Liver (tissue), 9 donors: ENCODE data around the gene SOX6. TPM values are rescaled to one million over a fixed set of nuclear protein-coding genes. Genes with fewer than 3 reads are reported as not detected.
"Not testable (repeated sequence)": the region's sequence is repeated elsewhere in the genome, so short reads cannot be mapped to it uniquely, and the experiment has no call there.

Source experiments
- DNase-seq: peaks from one replicate; pipeline ENCODE4 v3.0.0-alpha.2; 2017; ENCODE audit warnings: low spot score
- H3K27ac ChIP-seq, 2 donors: one replicate each; pipeline ENCODE4 v1.7.0; 2013; ENCODE audit warnings: inconsistent platforms in 2 of 2, low read length in 2 of 2, control low read depth in 1 of 2, low read depth in 1 of 2, mild to moderate bottlenecking in 1 of 2
- H3K27me3 ChIP-seq, 4 donors: one replicate each; pipeline versions ENCODE4 v1.6.1 to v1.7.0; 2013; ENCODE audit warnings: low read length in 3 of 4, inconsistent platforms in 1 of 4, mild to moderate bottlenecking in 1 of 4, moderate library complexity in 1 of 4; ENCODE audit not compliant: control insufficient read depth in 4 of 4, insufficient read depth in 4 of 4
- H3K36me3 ChIP-seq, 4 donors: one replicate each; pipeline versions ENCODE4 v1.6.1 to v1.7.0; 2013; ENCODE audit warnings: low read length in 3 of 4, mild to moderate bottlenecking in 3 of 4, low read depth in 1 of 4, moderate library complexity in 1 of 4; ENCODE audit not compliant: control insufficient read depth in 4 of 4, insufficient read depth in 3 of 4
- H3K4me1 ChIP-seq, 4 donors: one replicate each; pipeline versions ENCODE4 v1.6.1 to v1.7.0; 2013; ENCODE audit warnings: low read length in 3 of 4, mild to moderate bottlenecking in 3 of 4, moderate library complexity in 1 of 4; ENCODE audit not compliant: control insufficient read depth in 4 of 4, insufficient read depth in 4 of 4
- H3K4me3 ChIP-seq, 3 donors: one replicate each; pipeline versions ENCODE4 v1.6.1 to v1.7.0; 2013; ENCODE audit warnings: low read length in 3 of 3, control low read depth in 1 of 3, low read depth in 1 of 3, mild to moderate bottlenecking in 1 of 3
- H3K9ac ChIP-seq, 2 donors: one replicate each; pipeline ENCODE4 v1.7.0; 2013; ENCODE audit warnings: low read length in 2 of 2, mild to moderate bottlenecking in 2 of 2, moderate library complexity in 2 of 2, control low read depth in 1 of 2, low read depth in 1 of 2
- H3K9me3 ChIP-seq, 4 donors: one replicate each; pipeline versions ENCODE4 v1.6.1 to v1.7.0; 2013; ENCODE audit warnings: low read length in 3 of 4; ENCODE audit not compliant: control insufficient read depth in 4 of 4
- EGR1 ChIP-seq, 2 donors: IDR thresholded peaks; 2 replicates each; pipeline ENCODE4 v1.6.1; 2016 to 2018; ENCODE audit warnings: antibody characterized with exemption in 2 of 2, low read depth in 2 of 2
- FOXA1 ChIP-seq: IDR thresholded peaks from 2 replicates; pipeline ENCODE4 v1.6.1; 2016; ENCODE audit warnings: antibody characterized with exemption
- GABPA ChIP-seq, 2 donors: IDR thresholded peaks in 1 of 2; conservative IDR thresholded peaks in 1 of 2; 2 replicates each; pipeline ENCODE4 v1.6.1; 2016; ENCODE audit warnings: antibody characterized with exemption in 2 of 2, mild to moderate bottlenecking in 1 of 2, moderate library complexity in 1 of 2
- HNF4A ChIP-seq, 2 donors: conservative IDR thresholded peaks; 2 replicates each; pipeline ENCODE4 v1.6.1; 2016; ENCODE audit warnings: antibody characterized with exemption in 2 of 2, mild to moderate bottlenecking in 2 of 2
- HNF4G ChIP-seq: IDR thresholded peaks from 2 replicates; pipeline ENCODE4 v1.6.1; 2016; ENCODE audit warnings: antibody characterized with exemption
- RAD21 ChIP-seq, 2 donors: IDR thresholded peaks; 2 replicates each; pipeline ENCODE4 v1.6.1; 2016; ENCODE audit warnings: antibody characterized with exemption in 2 of 2, mild to moderate bottlenecking in 2 of 2
- SP1 ChIP-seq: IDR thresholded peaks from 2 replicates; pipeline ENCODE4 v1.6.1; 2018; ENCODE audit warnings: antibody characterized with exemption, mild to moderate bottlenecking
- TAF1 ChIP-seq: conservative IDR thresholded peaks from 2 replicates; pipeline ENCODE4 v1.6.1; 2016; ENCODE audit warnings: antibody characterized with exemption, mild to moderate bottlenecking
- YY1 ChIP-seq: IDR thresholded peaks from 2 replicates; pipeline ENCODE4 v1.6.1; 2016; ENCODE audit warnings: antibody characterized with exemption, mild to moderate bottlenecking
- WGBS: extraction: QIAGEN DNeasy Blood & Tissue Kit; methylation state at CpG from one replicate; pipeline ENCODE4 v1.1.7; 2013; 5-methylcytosine and 5-hydroxymethylcytosine counted together
- polyA plus RNA-seq, 2 donors: library from polyadenylated mRNA; stranded (reverse) in 1 of 2; unstranded in 1 of 2; fragments of 200-250 nt in 1 of 2; fragments of >200 nt in 1 of 2; fragmentation: Nextera tagmentation in 1 of 2; extraction: Ambion mirVana in 1 of 2; gene quantifications; one replicate each; pipeline versions ENCODE4 v1.2.1 to v1.2.3, GENCODE V29; 2013 to 2015
- total RNA-seq, 2 donors: library from RNA; depleted of rRNA; stranded (reverse); fragments of >200 nt; gene quantifications; one replicate each; pipeline ENCODE4 v1.2.3, GENCODE V29; 2014
- TF ChIP-seq, protein P1 (sequence below): IDR thresholded peaks from 2 replicates; pipeline ENCODE4 v1.6.1; 2016; ENCODE audit warnings: antibody characterized with exemption, mild to moderate bottlenecking
- TF ChIP-seq, protein P2 (sequence below): IDR thresholded peaks from 2 replicates; pipeline ENCODE4 v1.6.1; 2016; ENCODE audit warnings: antibody characterized with exemption
- TF ChIP-seq, protein P3 (sequence below): IDR thresholded peaks from 2 replicates; pipeline ENCODE4 v1.6.1; 2016; ENCODE audit warnings: antibody characterized with exemption
- TF ChIP-seq, protein P4 (sequence below): IDR thresholded peaks from 2 replicates; pipeline ENCODE4 v1.6.1; 2016; ENCODE audit warnings: antibody characterized with exemption
- donor health status: healthy.
- donor health status: healthy.
- donor health status: healthy.
- donor health status: healthy.
- donor health status: healthy.

Gene SOX6
- total and polyA plus RNA-seq, 4 donors, result 2.4 to 111 (median 14.8) TPM

DNA sequence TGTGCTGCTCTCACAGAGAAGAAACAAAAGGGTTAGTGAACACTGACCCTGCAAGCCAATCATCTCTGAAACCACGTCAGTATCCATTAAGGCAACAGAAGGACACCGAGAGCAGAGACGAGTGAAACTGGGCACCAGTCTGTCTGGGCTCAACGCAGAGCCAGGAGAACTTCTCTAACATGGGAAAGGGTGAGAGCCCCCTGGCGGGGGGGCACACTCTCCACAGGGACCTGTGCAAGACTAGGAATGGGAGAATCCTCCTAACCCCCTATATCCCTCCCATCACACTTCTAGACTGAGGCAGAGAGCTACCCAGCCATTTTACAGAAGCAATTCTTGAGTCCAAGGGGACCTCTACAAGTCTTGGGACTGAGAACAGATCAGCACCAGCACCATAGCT, 285.8 kb downstream of the SOX6 start:
- TF ChIP-seq GABPA (IDR thresholded peaks at IDR 0.05 in 1 of 2, conservative IDR thresholded peaks at IDR 0.05 in 1 of 2), result no peak
- no peak for TF ChIP-seq RAD21 (IDR thresholded peaks at IDR 0.05)
- TF ChIP-seq, protein P1, sequence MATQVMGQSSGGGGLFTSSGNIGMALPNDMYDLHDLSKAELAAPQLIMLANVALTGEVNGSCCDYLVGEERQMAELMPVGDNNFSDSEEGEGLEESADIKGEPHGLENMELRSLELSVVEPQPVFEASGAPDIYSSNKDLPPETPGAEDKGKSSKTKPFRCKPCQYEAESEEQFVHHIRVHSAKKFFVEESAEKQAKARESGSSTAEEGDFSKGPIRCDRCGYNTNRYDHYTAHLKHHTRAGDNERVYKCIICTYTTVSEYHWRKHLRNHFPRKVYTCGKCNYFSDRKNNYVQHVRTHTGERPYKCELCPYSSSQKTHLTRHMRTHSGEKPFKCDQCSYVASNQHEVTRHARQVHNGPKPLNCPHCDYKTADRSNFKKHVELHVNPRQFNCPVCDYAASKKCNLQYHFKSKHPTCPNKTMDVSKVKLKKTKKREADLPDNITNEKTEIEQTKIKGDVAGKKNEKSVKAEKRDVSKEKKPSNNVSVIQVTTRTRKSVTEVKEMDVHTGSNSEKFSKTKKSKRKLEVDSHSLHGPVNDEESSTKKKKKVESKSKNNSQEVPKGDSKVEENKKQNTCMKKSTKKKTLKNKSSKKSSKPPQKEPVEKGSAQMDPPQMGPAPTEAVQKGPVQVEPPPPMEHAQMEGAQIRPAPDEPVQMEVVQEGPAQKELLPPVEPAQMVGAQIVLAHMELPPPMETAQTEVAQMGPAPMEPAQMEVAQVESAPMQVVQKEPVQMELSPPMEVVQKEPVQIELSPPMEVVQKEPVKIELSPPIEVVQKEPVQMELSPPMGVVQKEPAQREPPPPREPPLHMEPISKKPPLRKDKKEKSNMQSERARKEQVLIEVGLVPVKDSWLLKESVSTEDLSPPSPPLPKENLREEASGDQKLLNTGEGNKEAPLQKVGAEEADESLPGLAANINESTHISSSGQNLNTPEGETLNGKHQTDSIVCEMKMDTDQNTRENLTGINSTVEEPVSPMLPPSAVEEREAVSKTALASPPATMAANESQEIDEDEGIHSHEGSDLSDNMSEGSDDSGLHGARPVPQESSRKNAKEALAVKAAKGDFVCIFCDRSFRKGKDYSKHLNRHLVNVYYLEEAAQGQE, result no peak
- no peak for TF ChIP-seq YY1
- TF ChIP-seq, protein P2, sequence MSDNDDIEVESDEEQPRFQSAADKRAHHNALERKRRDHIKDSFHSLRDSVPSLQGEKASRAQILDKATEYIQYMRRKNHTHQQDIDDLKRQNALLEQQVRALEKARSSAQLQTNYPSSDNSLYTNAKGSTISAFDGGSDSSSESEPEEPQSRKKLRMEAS, result no peak
- TF ChIP-seq FOXA1, result no peak
- no peak for TF ChIP-seq EGR1 (IDR thresholded peaks at IDR 0.05; ENCODE audit: low read depth in 2 of 2)
- TF ChIP-seq TAF1, result no peak
- no peak for TF ChIP-seq SP1
- TF ChIP-seq HNF4A (conservative IDR thresholded peaks at IDR 0.05), result no peak
- TF ChIP-seq HNF4G, result no peak
- H3K4me3 ChIP-seq, result no peak overlapping the region
- no peaks in the 10 kb centered on the region for H3K36me3 ChIP-seq
- no peaks in the 10 kb centered on the region for H3K9me3 ChIP-seq
- no peak overlapping the region for H3K27ac ChIP-seq
- no peaks in the 10 kb centered on the region for H3K27me3 ChIP-seq
- 95% methylated on average over 5 of the region's 5 CpGs for WGBS
- DNase-seq, result no peak
- no peaks in the 10 kb centered on the region for H3K4me1 ChIP-seq
- no peak overlapping the region for H3K9ac ChIP-seq

DNA sequence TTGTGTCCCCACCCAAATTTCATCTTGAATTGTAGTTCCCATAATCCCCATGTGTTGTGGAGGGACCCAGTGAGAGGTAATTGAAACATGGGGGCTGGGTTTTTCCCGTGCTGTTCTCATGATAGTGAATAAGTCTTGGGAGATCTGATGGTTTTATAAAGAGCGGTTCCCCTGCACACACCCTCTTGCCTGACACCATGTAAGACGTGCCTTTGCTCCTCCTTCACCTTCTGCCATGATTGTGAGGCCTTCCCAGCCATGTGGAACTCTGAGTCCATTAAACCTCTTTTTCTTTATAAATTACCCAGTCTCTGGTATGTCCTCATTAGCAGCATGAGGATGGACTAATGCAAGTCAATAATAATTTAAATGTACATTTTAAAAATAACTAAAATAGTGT, 289.1 kb downstream of the SOX6 start:
- WGBS, result 95% methylated on average over 3 of the region's 3 CpGs
- DNase-seq, H3K27ac ChIP-seq, H3K4me1 ChIP-seq, H3K36me3 ChIP-seq, H3K4me3 ChIP-seq, H3K9ac ChIP-seq, H3K9me3 ChIP-seq, H3K27me3 ChIP-seq: not testable (repeated sequence)

DNA sequence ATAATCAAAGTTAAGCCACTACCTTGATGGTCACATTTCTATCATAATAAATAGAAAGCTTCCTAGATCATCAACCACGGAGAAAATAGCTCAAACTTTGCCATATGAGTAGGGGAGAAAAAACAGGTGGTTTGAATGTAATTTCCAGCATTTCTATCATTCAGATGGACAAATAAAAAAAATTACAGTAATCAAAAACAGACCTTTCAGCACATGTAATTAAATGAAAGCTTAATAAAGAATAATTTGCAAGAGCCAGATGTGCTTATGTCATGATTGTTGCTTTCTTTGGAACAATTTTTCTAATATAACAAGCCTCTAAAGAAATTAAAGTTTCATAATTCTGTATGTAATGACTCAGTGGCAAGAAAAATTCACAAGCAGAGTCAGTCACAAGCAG, 297.0 kb downstream of the SOX6 start:
- Histone ChIP-seq H3K9ac (no peak overlapping the region), H3K27me3 (no peaks in the 10 kb centered on the region), H3K4me3 (no peak overlapping the region), H3K9me3 (no peaks in the 10 kb centered on the region), H3K36me3 (peaks cover 0 to 4% (median 0%) of the 10 kb centered on the region in 4 donors), H3K27ac (no peak overlapping the region), H3K4me1 (no peaks in the 10 kb centered on the region)
- WGBS, result 87% methylated on average over 1 of the region's 1 CpG
- DNase-seq, result no peak
- TF ChIP-seq, protein P2, result no peak
- TF ChIP-seq, protein P1, result no peak
- TF ChIP-seq, protein P3, sequence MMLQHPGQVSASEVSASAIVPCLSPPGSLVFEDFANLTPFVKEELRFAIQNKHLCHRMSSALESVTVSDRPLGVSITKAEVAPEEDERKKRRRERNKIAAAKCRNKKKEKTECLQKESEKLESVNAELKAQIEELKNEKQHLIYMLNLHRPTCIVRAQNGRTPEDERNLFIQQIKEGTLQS, result no peak
- TF ChIP-seq HNF4G (no peak), SP1 (no peak), HNF4A (conservative IDR thresholded peaks at IDR 0.05) (no peak), GABPA (IDR thresholded peaks at IDR 0.05 in 1 of 2, conservative IDR thresholded peaks at IDR 0.05 in 1 of 2) (no peak), FOXA1 (no peak)
- TF ChIP-seq, protein P4, sequence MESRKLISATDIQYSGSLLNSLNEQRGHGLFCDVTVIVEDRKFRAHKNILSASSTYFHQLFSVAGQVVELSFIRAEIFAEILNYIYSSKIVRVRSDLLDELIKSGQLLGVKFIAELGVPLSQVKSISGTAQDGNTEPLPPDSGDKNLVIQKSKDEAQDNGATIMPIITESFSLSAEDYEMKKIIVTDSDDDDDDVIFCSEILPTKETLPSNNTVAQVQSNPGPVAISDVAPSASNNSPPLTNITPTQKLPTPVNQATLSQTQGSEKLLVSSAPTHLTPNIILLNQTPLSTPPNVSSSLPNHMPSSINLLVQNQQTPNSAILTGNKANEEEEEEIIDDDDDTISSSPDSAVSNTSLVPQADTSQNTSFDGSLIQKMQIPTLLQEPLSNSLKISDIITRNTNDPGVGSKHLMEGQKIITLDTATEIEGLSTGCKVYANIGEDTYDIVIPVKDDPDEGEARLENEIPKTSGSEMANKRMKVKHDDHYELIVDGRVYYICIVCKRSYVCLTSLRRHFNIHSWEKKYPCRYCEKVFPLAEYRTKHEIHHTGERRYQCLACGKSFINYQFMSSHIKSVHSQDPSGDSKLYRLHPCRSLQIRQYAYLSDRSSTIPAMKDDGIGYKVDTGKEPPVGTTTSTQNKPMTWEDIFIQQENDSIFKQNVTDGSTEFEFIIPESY, result no peak
